ENCODE data around the gene CLEC2A.
"Not testable (repeated sequence)": the region's sequence is repeated elsewhere in the genome, so short reads cannot be mapped to it uniquely, and the experiment has no call there.

CLEC2A gene

GRCh38 chr12:9957834-9958233, 25.7 kb upstream of the CLEC2A start:
- Histone ChIP-seq H3K9ac (ENCODE audit: low read depth, low read length) (no peak overlapping the region), H3K4me1 (ENCODE audit: insufficient read depth, low read length) (peaks cover 5% of the 10 kb centered on the region; the same call in 1 of the 2 replicates), H3K27ac (ENCODE audit: low read length) (no peak overlapping the region)

DNA sequence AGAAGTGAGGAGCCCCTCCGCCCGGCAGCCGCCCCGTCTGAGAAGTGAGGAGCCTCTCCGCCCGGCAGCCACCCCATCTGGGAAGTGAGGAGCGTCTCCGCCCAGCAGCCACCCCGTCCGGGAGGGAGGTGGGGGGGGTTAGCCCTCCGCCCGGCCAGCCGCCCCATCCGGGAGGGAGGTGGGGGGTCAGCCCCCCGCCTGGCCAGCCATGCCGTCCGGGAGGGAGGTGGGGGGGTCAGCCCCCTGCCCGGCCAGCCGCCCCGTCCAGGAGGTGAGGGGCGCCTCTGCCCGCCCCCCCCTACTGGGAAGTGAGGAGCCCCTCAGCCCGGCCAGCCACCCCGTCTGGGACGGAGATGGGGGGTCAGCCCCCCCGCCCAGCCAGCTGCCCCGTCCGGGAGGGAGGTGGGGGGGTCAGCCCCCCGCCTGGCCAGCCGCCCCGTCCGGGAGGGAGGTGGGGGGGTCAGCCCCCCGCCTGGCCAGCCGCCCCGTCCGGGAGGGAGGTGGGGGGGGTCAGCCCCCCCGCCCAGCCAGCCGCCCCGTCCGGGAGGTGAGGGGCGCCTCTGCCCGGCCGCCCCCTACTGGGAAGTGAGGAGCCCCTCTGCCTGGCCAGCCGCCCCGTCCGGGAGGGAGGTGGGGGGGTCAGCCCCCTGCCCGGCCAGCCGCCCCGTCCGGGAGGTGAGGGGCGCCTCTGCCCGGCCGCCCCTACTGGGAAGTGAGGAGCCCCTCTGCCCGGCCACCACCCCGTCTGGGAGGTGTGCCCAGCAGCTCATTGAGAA, 21.0 kb upstream of the CLEC2A start:
- H3K27me3 ChIP-seq (ENCODE audit: insufficient read depth, low read length); H3K9ac ChIP-seq (ENCODE audit: low read depth, low read length); H3K27ac ChIP-seq (ENCODE audit: low read length); H3K9me3 ChIP-seq (ENCODE audit: insufficient read depth, low read depth, low read length); H3K4me1 ChIP-seq (ENCODE audit: insufficient read depth, low read length); H3K4me3 ChIP-seq (ENCODE audit: low read length); H3K36me3 ChIP-seq (ENCODE audit: insufficient read depth, low read depth, low read length): not testable (repeated sequence)

More at GRCh38 chr12:9957834-9958233, 25.7 kb upstream of the CLEC2A start:
- no peaks in the 10 kb centered on the region for H3K27me3 ChIP-seq (ENCODE audit: insufficient read depth, low read length)
- H3K36me3 ChIP-seq (ENCODE audit: insufficient read depth, low read depth, low read length), result no peaks in the 10 kb centered on the region
- no peak overlapping the region for H3K4me3 ChIP-seq (ENCODE audit: low read length)
- no peaks in the 10 kb centered on the region for H3K9me3 ChIP-seq (ENCODE audit: insufficient read depth, low read depth, low read length)

DNA sequence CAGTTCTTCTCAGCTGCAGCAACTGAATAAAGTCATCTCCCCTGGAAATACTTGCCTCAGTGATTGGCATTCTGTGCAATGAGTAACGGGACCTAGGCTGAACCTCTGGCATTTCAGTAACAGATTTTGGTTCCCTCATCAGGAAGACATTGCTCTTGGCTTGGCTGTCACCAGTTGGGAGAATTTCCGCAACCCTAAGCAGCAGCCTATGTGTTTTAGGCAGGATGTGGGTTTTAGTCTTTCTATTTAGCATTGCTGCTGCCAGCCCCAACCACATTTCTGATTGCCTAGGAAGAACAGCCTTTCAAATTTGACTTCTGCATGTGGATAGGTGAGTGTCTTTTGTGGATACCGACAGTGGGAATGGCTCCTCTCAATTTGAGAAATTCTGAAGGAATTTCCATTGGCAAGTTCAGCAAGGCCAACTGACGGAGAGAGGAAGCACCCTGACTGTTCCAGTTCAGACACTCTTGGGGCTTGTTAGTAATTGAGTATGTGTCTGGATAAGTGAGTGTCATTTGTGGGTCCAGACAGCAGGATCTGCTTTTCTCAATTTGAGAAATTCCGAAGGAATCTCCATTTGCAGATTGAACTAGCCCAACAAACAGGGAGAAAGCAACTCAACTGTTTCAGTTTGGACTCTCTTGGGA, 19.0 kb upstream of the CLEC2A start:
- Histone ChIP-seq H3K9ac (ENCODE audit: low read depth, low read length) (no peak overlapping the region), H3K27ac (ENCODE audit: low read length) (no peak overlapping the region), H3K4me3 (ENCODE audit: low read length) (no peak overlapping the region), H3K4me1 (ENCODE audit: insufficient read depth, low read length) (no peaks in the 10 kb centered on the region), H3K9me3 (ENCODE audit: insufficient read depth, low read depth, low read length) (no peaks in the 10 kb centered on the region), H3K27me3 (ENCODE audit: insufficient read depth, low read length) (no peaks in the 10 kb centered on the region), H3K36me3 (ENCODE audit: insufficient read depth, low read depth, low read length) (no peaks in the 10 kb centered on the region)

DNA sequence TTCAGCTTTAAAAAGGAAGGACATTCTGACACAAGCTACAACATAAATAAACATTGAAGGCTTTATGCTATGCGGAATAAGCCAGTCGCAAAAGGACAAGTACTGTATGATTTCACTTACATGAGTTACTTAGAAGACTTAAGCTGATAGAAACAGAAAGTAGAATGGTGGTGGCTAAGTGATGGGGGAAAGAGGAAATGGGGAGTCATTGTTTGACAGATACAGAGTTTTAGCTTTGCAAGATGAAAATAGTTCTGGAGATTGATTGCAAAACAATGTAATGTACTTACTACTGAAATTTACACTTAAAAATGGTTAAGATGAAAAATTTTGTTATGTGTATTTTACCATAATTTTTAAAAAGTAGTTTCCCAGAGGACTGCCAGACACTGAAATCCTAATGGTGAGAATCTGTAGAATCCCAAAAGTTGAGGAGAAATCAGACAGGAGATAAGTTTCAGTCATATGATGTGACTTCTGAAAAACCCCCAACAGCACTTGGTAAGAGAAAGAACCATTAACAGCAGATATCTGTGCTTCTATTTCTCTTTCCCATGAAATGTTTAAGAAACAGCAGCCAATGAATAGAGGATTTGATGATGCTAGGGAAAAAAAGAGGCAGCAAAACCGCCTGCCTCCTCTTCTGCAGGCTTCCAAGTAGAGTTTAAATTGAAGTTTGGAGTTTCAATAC, 16.6 kb upstream of the CLEC2A start:
- no peak overlapping the region for H3K9ac ChIP-seq (ENCODE audit: low read depth, low read length)

GRCh38 chr12:9947674-9948073, 15.5 kb upstream of the CLEC2A start:
- no peaks in the 10 kb centered on the region for H3K4me1 ChIP-seq (ENCODE audit: insufficient read depth, low read length)
- no peaks in the 10 kb centered on the region for H3K9me3 ChIP-seq (ENCODE audit: insufficient read depth, low read depth, low read length)
- no peak overlapping the region for H3K9ac ChIP-seq (ENCODE audit: low read depth, low read length)
- no peak overlapping the region for H3K4me3 ChIP-seq (ENCODE audit: low read length)
- H3K36me3 ChIP-seq (ENCODE audit: insufficient read depth, low read depth, low read length), result no peaks in the 10 kb centered on the region
- H3K27me3 ChIP-seq (ENCODE audit: insufficient read depth, low read length), result no peaks in the 10 kb centered on the region
- H3K27ac ChIP-seq (ENCODE audit: low read length), result no peak overlapping the region

More for the DNA sequence above, 16.6 kb upstream of the CLEC2A start:
- no peak overlapping the region for H3K4me3 ChIP-seq (ENCODE audit: low read length)
- H3K36me3 ChIP-seq (ENCODE audit: insufficient read depth, low read depth, low read length), result no peaks in the 10 kb centered on the region
- no peaks in the 10 kb centered on the region for H3K9me3 ChIP-seq (ENCODE audit: insufficient read depth, low read depth, low read length)
- no peaks in the 10 kb centered on the region for H3K4me1 ChIP-seq (ENCODE audit: insufficient read depth, low read length)
- no peak overlapping the region for H3K27ac ChIP-seq (ENCODE audit: low read length)
- H3K27me3 ChIP-seq (ENCODE audit: insufficient read depth, low read length), result no peaks in the 10 kb centered on the region

GRCh38 chr12:9944391-9944790, 12.2 kb upstream of the CLEC2A start:
- Histone ChIP-seq H3K36me3 (ENCODE audit: insufficient read depth, low read depth, low read length) (no peaks in the 10 kb centered on the region), H3K27ac (ENCODE audit: low read length) (no peak overlapping the region), H3K27me3 (ENCODE audit: insufficient read depth, low read length) (no peaks in the 10 kb centered on the region), H3K4me1 (ENCODE audit: insufficient read depth, low read length) (no peaks in the 10 kb centered on the region), H3K9me3 (ENCODE audit: insufficient read depth, low read depth, low read length) (no peaks in the 10 kb centered on the region), H3K9ac (ENCODE audit: low read depth, low read length) (no peak overlapping the region), H3K4me3 (ENCODE audit: low read length) (no peak overlapping the region)

- no peaks in the 10 kb centered on the region for H3K4me1 ChIP-seq (ENCODE audit: insufficient read depth, low read length)
- no peaks in the 10 kb centered on the region for H3K27me3 ChIP-seq (ENCODE audit: insufficient read depth, low read length)
- no peak overlapping the region for H3K4me3 ChIP-seq (ENCODE audit: low read length)
- no peaks in the 10 kb centered on the region for H3K9me3 ChIP-seq (ENCODE audit: insufficient read depth, low read depth, low read length)
- H3K27ac ChIP-seq (ENCODE audit: low read length), result no peak overlapping the region
- no peaks in the 10 kb centered on the region for H3K36me3 ChIP-seq (ENCODE audit: insufficient read depth, low read depth, low read length)
- no peak overlapping the region for H3K9ac ChIP-seq (ENCODE audit: low read depth, low read length)
Measured at GRCh38 chr12:9943240-9943639, 11.1 kb upstream of the CLEC2A start.

DNA sequence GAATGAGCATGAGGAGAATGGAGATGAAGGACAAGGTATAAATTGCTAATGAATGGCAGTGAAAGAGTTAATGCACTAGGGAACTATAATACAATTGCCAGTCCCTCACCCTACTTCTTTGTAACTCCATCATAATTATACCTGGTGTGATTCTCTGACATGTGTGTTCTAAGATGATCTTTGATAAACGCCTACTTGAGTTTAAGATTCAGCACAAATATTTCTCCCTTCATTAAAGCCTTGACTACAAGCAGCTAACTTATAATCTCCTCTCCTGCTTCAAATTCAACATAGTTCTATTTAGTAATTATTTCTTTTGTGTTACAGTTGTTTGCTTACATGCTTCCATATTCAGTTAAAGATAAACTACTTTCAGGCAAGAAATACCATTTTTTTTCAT, 9.7 kb upstream of the CLEC2A start:
- H3K27me3 ChIP-seq (ENCODE audit: insufficient read depth, low read length), result no peaks in the 10 kb centered on the region
- no peaks in the 10 kb centered on the region for H3K4me1 ChIP-seq (ENCODE audit: insufficient read depth, low read length)
- H3K9me3 ChIP-seq (ENCODE audit: insufficient read depth, low read depth, low read length), result no peaks in the 10 kb centered on the region
- H3K9ac ChIP-seq (ENCODE audit: low read depth, low read length), result no peak overlapping the region
- no peaks in the 10 kb centered on the region for H3K36me3 ChIP-seq (ENCODE audit: insufficient read depth, low read depth, low read length)
- H3K27ac ChIP-seq (ENCODE audit: low read length), result no peak overlapping the region
- H3K4me3 ChIP-seq (ENCODE audit: low read length), result no peak overlapping the region

DNA sequence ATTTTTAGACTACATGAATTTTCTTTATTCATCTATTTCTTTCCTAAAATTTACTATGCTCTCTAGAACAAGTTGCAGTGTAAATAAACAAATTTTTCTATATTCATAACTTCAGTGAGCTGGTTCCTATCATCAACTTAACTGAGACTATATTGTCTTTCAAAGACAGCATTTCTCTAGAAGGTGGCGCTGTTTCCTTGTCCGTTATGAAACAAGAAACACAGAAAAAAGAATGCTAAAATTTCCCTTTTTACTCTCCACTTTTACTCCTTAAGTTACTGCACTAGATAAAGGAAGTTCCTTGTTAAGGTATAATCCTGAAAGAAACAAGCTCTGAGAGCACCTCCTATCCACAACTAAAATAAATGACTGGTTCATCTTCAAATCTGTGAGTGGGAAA, 8.2 kb upstream of the CLEC2A start:
- Histone ChIP-seq H3K9me3 (ENCODE audit: insufficient read depth, low read depth, low read length) (no peaks in the 10 kb centered on the region), H3K36me3 (ENCODE audit: insufficient read depth, low read depth, low read length) (no peaks in the 10 kb centered on the region), H3K9ac (ENCODE audit: low read depth, low read length) (no peak overlapping the region), H3K27ac (ENCODE audit: low read length) (no peak overlapping the region), H3K27me3 (ENCODE audit: insufficient read depth, low read length) (no peaks in the 10 kb centered on the region), H3K4me3 (ENCODE audit: low read length) (no peak overlapping the region), H3K4me1 (ENCODE audit: insufficient read depth, low read length) (no peaks in the 10 kb centered on the region)

DNA sequence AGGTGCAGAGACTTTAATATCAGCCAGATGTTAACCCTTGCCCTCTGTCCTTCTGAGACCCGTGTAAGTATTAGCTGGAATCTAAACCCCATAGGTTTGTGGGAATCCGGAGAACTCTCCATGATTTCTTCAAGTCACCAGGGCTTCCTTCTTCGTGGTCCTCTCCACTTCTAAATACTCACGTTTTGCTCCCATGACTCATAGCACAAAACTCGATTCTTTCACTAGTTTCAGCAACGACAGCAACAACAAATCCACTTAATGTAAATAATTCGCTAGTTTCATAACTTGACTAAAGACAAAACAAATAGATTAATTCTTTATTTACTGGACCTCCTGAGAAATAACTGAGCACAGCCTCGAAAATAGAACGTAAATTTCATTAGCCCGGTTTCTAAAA, 4.4 kb upstream of the CLEC2A start:
- H3K4me3 ChIP-seq (ENCODE audit: low read length), result no peak overlapping the region

GRCh38 chr12:9935026-9935425, 2.9 kb upstream of the CLEC2A start:
- H3K36me3 ChIP-seq (ENCODE audit: insufficient read depth, low read depth, low read length), result no peaks in the 10 kb centered on the region
- H3K9me3 ChIP-seq (ENCODE audit: insufficient read depth, low read depth, low read length), result no peaks in the 10 kb centered on the region
- H3K9ac ChIP-seq (ENCODE audit: low read depth, low read length), result no peak overlapping the region
- no peak overlapping the region for H3K4me3 ChIP-seq (ENCODE audit: low read length)
- H3K27ac ChIP-seq (ENCODE audit: low read length), result no peak overlapping the region
- H3K27me3 ChIP-seq (ENCODE audit: insufficient read depth, low read length), result no peaks in the 10 kb centered on the region
- no peaks in the 10 kb centered on the region for H3K4me1 ChIP-seq (ENCODE audit: insufficient read depth, low read length)

More for the DNA sequence above, 4.4 kb upstream of the CLEC2A start:
- no peak overlapping the region for H3K9ac ChIP-seq (ENCODE audit: low read depth, low read length)
- no peaks in the 10 kb centered on the region for H3K27me3 ChIP-seq (ENCODE audit: insufficient read depth, low read length)
- no peaks in the 10 kb centered on the region for H3K36me3 ChIP-seq (ENCODE audit: insufficient read depth, low read depth, low read length)
- H3K27ac ChIP-seq (ENCODE audit: low read length), result no peak overlapping the region
- H3K4me1 ChIP-seq (ENCODE audit: insufficient read depth, low read length), result no peaks in the 10 kb centered on the region
- H3K9me3 ChIP-seq (ENCODE audit: insufficient read depth, low read depth, low read length), result no peaks in the 10 kb centered on the region

DNA sequence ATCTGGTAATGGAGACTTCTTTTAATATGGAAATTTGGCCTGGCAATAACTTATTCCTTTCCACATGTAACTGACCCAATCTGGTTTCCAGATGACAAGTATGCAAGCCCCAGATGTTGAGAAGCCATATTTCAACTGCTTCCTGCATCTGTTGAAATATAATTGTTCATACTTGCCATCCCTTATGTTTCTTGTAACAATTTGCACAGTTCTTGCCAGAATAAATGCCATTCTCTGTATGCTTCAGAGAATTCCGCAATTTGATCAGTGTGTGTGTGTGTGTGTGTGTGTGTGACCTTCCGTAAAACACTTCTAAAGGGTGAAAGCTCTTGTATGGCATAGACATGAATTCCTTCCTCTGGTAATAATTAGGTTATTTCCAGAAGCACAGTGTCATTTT, 1.8 kb upstream of the CLEC2A start:
- no peaks in the 10 kb centered on the region for H3K36me3 ChIP-seq (ENCODE audit: insufficient read depth, low read depth, low read length)
- no peak overlapping the region for H3K9ac ChIP-seq (ENCODE audit: low read depth, low read length)
- H3K27me3 ChIP-seq (ENCODE audit: insufficient read depth, low read length), result no peaks in the 10 kb centered on the region
- H3K4me3 ChIP-seq (ENCODE audit: low read length), result no peak overlapping the region
- H3K27ac ChIP-seq (ENCODE audit: low read length), result no peak overlapping the region
- no peaks in the 10 kb centered on the region for H3K9me3 ChIP-seq (ENCODE audit: insufficient read depth, low read depth, low read length)
- H3K4me1 ChIP-seq (ENCODE audit: insufficient read depth, low read length), result no peaks in the 10 kb centered on the region

All from iPS-20b (cell line).